HG02610 (cell line): Measurements from ENCODE around the gene THOC6.

ENCODE experiments used
- ATAC-seq: cut with Tn5 transposase; IDR thresholded peaks from one replicate; pipeline ENCODE4 v1.9.1; 2021; ENCODE audit warnings: mild to moderate bottlenecking, moderate library complexity; ENCODE audit not compliant: unreplicated experiment

Gene THOC6

GRCh38 chr16:3014971-3015370 lies 8.9 kb upstream of the THOC6 start:
- no peak for ATAC-seq

GRCh38 chr16:3015865-3016521 lies 7.8 kb upstream of the THOC6 start:
- no peak for ATAC-seq

GRCh38 chr16:3017344-3017743 lies 6.5 kb upstream of the THOC6 start:
- no peak for ATAC-seq

GRCh38 chr16:3017794-3018506 lies 5.9 kb upstream of the THOC6 start, which contains the start of gene CLDN6:
CLDN6 (minus strand) TSS chr16:3018183; CDS start chr16:3016021, 2,162 bp downstream.
- ATAC-seq: no peak

GRCh38 chr16:3019594-3020246 lies 4.1 kb upstream of the THOC6 start:
- no peak for ATAC-seq

GRCh38 chr16:3020247-3020603 lies 3.6 kb upstream of the THOC6 start, which contains the start of gene TNFRSF12A:
TNFRSF12A (plus strand) TSS chr16:3020368; CDS start chr16:3020398, 30 bp downstream.
- ATAC-seq: no peak

GRCh38 chr16:3020604-3021448 lies 3.0 kb upstream of the THOC6 start:
- ATAC-seq: no peak

GRCh38 chr16:3021449-3022207 lies 2.2 kb upstream of the THOC6 start:
- ATAC-seq: no peak

- no peak for ATAC-seq
Observed at GRCh38 chr16:3022208-3022683, 1.6 kb upstream of the THOC6 start.

- ATAC-seq: no peak
Observed at GRCh38 chr16:3022684-3023414, 986 bp upstream of the THOC6 start.

GRCh38 chr16:3023415-3023668 lies 493 bp upstream of the THOC6 start:
- ATAC-seq: no peak

GRCh38 chr16:3025032-3026002 lies 1.5 kb downstream of the THOC6 start:
- ATAC-seq: no peak

GRCh38 chr16:3026003-3026378 lies 2.2 kb downstream of the THOC6 start:
- ATAC-seq: no peak

GRCh38 chr16:3026609-3027488 lies 3.0 kb downstream of the THOC6 start:
- ATAC-seq: no peak

GRCh38 chr16:3027489-3027795 lies 3.6 kb downstream of the THOC6 start:
- ATAC-seq: no peak

GRCh38 chr16:3027983-3028715 lies 4.3 kb downstream of the THOC6 start:
- peak; percentile 21 for ATAC-seq

- ATAC-seq: no peak
Observed at GRCh38 chr16:3028716-3029319, 5.0 kb downstream of the THOC6 start.
